LHCN-M2 (cell line): ENCODE results near the gene FAH. TPM values are rescaled to one million over a fixed set of nuclear protein-coding genes. Genes with fewer than 3 reads are reported as not detected.

Source experiments
- total RNA-seq: library from RNA; depleted of rRNA; stranded (reverse); fragments of >200 nt; gene quantifications from 2 replicates; pipeline ENCODE4 v1.2.3, GENCODE V29; 2014; rRNA removed

Gene FAH
- total RNA-seq, 1 experiment from 2014 or later = 30.1 TPM

Other genes starting within 250 kb of the FAH start
- 0.32 TPM in 1 of 2 replicates, not detected in the other for gene BCL2A1, start 181.8 kb upstream of the FAH start, total RNA-seq
- gene ZFAND6, start 93.3 kb upstream of the FAH start, total RNA-seq = 96.2 and 117 TPM in 2 replicates
- not detected in 2 replicates for gene CTXND1, start 99.2 kb downstream of the FAH start, total RNA-seq